Measurements from ENCODE around the gene ESYT1. TPM values are rescaled to one million over a fixed set of nuclear protein-coding genes. Genes with fewer than 3 reads are reported as not detected.

ESYT1 gene
- polyA plus RNA-seq, 1 experiment, result 127 TPM

GRCh38 chr12:56146492-56147460, 18.7 kb downstream of the ESYT1 start:
- ChIA-PET CTCF (no interaction called here), POLR2A (interaction anchor here (0.6 to 0.7 kb wide), 2 partner anchors 17 to 27 kb away, joined by 3 to 5 read pairs; no protein-coding TSS in a partner anchor)
- Histone ChIP-seq H3K27ac (ENCODE audit: low read depth, low read length) (no peak overlapping the region), H3K4me3 (ENCODE audit: low read depth, low read length) (no peak overlapping the region), H3K27me3 (ENCODE audit: control insufficient read depth, insufficient read depth, low read length) (no peaks in the 10 kb centered on the region), H3K9me3 (ENCODE audit: control insufficient read depth, insufficient read depth, low read length) (no peaks in the 10 kb centered on the region)
- TF ChIP-seq, protein P1, sequence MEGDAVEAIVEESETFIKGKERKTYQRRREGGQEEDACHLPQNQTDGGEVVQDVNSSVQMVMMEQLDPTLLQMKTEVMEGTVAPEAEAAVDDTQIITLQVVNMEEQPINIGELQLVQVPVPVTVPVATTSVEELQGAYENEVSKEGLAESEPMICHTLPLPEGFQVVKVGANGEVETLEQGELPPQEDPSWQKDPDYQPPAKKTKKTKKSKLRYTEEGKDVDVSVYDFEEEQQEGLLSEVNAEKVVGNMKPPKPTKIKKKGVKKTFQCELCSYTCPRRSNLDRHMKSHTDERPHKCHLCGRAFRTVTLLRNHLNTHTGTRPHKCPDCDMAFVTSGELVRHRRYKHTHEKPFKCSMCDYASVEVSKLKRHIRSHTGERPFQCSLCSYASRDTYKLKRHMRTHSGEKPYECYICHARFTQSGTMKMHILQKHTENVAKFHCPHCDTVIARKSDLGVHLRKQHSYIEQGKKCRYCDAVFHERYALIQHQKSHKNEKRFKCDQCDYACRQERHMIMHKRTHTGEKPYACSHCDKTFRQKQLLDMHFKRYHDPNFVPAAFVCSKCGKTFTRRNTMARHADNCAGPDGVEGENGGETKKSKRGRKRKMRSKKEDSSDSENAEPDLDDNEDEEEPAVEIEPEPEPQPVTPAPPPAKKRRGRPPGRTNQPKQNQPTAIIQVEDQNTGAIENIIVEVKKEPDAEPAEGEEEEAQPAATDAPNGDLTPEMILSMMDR (IDR thresholded peaks at IDR 0.05; ENCODE audit: low read depth, low read length), result no peak
- no peak for DNase-seq (ENCODE audit: low read depth, low spot score)

DNA sequence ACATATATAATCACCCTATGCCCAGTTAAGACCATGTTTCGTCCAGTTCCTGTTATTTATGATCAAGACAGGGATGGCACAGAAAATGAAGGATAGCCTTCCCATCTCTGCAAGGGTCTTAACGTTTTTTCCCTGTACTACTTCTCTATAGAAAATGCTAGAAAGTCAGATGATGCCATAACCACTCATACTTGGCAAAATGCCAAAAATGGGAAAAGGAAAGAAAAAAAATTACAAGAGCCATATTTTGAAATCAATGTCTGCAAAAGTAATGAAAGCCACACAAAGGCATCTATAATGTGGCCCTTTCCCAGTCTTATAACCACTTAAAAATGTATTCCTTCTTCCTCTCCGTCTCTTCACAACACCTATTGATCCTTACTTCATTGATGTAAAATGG, 22.5 kb downstream of the ESYT1 start:
- TF ChIP-seq, protein P1 (IDR thresholded peaks at IDR 0.05; ENCODE audit: low read depth, low read length), result no peak
- Histone ChIP-seq H3K9me3 (ENCODE audit: control insufficient read depth, insufficient read depth, low read length) (no peaks in the 10 kb centered on the region), H3K27me3 (ENCODE audit: control insufficient read depth, insufficient read depth, low read length) (no peaks in the 10 kb centered on the region), H3K4me3 (ENCODE audit: low read depth, low read length) (no peak overlapping the region), H3K27ac (ENCODE audit: low read depth, low read length) (no peak overlapping the region)
- POLR2A ChIA-PET, result no interaction called here
- DNase-seq (ENCODE audit: low read depth, low spot score), result no peak
- CTCF ChIA-PET, result interaction anchor here (1.0 kb wide), 1 partner anchor 8 kb away, joined by 3 read pairs; the partner anchor contains the start of gene MYL6

DNA sequence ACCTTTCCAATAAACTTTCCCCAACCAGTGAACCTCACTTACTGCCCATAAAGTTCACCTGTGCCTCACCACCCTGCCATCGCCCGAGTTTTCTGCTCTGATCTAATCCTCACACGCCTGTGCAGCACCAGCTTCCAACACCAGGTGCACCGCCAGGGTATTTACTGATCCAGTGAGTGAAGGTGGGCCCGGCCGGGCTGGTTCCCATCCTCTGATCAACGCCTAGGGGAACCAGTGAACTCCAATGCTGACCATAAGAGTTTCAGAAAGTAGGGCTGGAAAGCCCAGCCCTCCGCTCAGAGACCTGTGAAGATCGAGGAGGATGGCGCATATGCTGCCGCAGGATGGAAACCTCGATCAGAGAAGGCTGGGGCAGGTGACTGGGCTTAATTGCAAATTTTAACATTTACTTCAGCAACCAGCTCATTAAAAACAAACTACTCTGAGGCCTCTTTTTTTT, 23.6 kb downstream of the ESYT1 start:
- TF ChIP-seq, protein P1 (IDR thresholded peaks at IDR 0.05; ENCODE audit: low read depth, low read length), result peak; percentile 42
- no peak for DNase-seq (ENCODE audit: low read depth, low spot score)
- POLR2A ChIA-PET, result interaction anchor here (1.2 to 1.3 kb wide), 2 partner anchors 11 to 24 kb away, joined by 4 to 5 read pairs; partner anchors contain the start of gene ESYT1

GRCh38 chr12:56152132-56152755, 24.2 kb downstream of the ESYT1 start, which contains the start of gene MYL6B:
Gene MYL6B (plus strand): TSS chr12:56152587. CDS start chr12:56153919, 1,332 bp downstream.
- DNase-seq (ENCODE audit: low read depth, low spot score), result peak; percentile 61
- ChIA-PET CTCF (interaction anchor here (0.6 to 0.9 kb wide), 9 partner anchors 11 to 413 kb away, joined by 3 to 4 read pairs (median 3); partner anchors contain the start of genes ESYT1 and SMARCC2), POLR2A (interaction anchor here (1.2 to 1.3 kb wide), 2 partner anchors 10 to 24 kb away, joined by 4 to 5 read pairs; partner anchors contain the start of gene ESYT1)
- peak within 1 kb of the TSS; percentile 81 for H3K27ac ChIP-seq (ENCODE audit: low read depth, low read length)
- no peaks in the 10 kb centered on the region for H3K9me3 ChIP-seq (ENCODE audit: control insufficient read depth, insufficient read depth, low read length)
- TF ChIP-seq, protein P1 (IDR thresholded peaks at IDR 0.05; ENCODE audit: low read depth, low read length), result no peak
- peak within 1 kb of the TSS; percentile 71 for H3K4me3 ChIP-seq (ENCODE audit: low read depth, low read length)
- no peaks in the 10 kb centered on the region for H3K27me3 ChIP-seq (ENCODE audit: control insufficient read depth, insufficient read depth, low read length)

More for the DNA sequence above, 23.6 kb downstream of the ESYT1 start:
- no peaks in the 10 kb centered on the region for H3K27me3 ChIP-seq (ENCODE audit: control insufficient read depth, insufficient read depth, low read length)
- H3K9me3 ChIP-seq (ENCODE audit: control insufficient read depth, insufficient read depth, low read length), result no peaks in the 10 kb centered on the region
- peak overlapping the region; percentile 71 for H3K4me3 ChIP-seq (ENCODE audit: low read depth, low read length)
- CTCF ChIA-PET, result interaction anchor here (0.6 to 0.9 kb wide), 9 partner anchors 12 to 412 kb away, joined by 3 to 4 read pairs (median 3); partner anchors contain the start of genes ESYT1 and SMARCC2
- peak overlapping the region; percentile 81 for H3K27ac ChIP-seq (ENCODE audit: low read depth, low read length)
